ENCODE data around the gene RER1.

The RER1 gene

DNA sequence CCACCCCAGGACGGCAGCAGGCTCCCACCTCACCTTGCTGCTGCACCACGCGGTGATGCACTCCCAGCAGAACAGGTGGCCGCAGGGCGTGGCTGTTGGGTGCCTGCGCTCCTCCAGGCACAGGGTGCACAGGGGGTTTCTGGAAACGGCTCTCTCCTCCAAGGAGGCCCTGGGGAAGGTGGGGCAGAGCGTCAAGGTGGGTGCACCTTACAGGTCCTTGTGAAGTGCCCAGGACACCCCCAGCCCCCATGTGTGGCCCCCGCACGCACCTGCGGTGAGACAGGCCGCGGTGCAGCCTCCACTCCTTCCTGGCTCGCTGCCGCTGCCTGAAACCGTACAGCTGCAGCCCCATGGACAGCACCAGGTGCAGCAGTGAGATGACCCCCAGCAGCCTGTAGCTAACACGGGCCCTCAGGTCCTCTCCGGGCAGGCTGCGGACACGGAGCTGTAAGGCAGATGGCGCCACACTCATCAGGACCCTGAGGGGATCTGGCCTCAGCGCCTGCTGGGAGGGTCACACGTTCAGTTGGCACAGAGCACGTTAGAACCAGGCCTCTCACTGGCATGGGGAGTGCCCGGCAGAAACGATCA is 14.9 kb downstream of the RER1 start:
- no peak for DNase-seq (ENCODE audit: low read depth in 2 of 2, low spot score in 1 of 2)

GRCh38 chr1:2407166-2407990 is 15.7 kb downstream of the RER1 start:
- no peak for DNase-seq (ENCODE audit: low read depth in 2 of 2, low spot score in 1 of 2)

GRCh38 chr1:2407991-2408275 is 16.3 kb downstream of the RER1 start:
- no peak for DNase-seq (ENCODE audit: low read depth in 2 of 2, low spot score in 1 of 2)

DNA sequence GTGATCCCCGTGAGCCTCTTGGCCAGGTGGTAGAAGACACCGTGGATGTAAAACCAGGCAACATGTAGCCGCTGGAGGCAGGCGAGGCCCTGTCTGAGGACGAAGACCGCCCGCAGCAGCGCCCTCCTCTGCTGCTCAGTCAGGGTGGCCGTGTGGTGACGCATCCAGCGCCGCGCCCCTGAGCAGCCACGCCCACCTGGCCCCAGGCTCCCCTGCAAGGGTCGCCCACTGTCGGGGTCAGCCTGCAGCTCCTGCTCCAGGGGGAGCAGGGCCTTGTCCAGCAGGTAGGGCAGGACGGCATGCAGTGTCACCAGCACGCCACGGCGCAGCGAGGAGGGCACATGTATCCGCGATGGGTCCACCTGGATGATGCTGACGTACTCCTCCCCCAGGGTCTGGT is 16.8 kb downstream of the RER1 start:
- DNase-seq (ENCODE audit: low read depth in 2 of 2, low spot score in 1 of 2) = no peak

GRCh38 chr1:2408859-2409276 is 17.2 kb downstream of the RER1 start:
- no peak for DNase-seq (ENCODE audit: low read depth in 2 of 2, low spot score in 1 of 2)

- no peak for DNase-seq (ENCODE audit: low read depth in 2 of 2, low spot score in 1 of 2)
These were observed 18.1 kb downstream of the RER1 start for GRCh38 chr1:2409745-2410144.

GRCh38 chr1:2411801-2412394 is 20.3 kb downstream of the RER1 start:
- no peak for DNase-seq (ENCODE audit: low read depth in 2 of 2, low spot score in 1 of 2)

DNA sequence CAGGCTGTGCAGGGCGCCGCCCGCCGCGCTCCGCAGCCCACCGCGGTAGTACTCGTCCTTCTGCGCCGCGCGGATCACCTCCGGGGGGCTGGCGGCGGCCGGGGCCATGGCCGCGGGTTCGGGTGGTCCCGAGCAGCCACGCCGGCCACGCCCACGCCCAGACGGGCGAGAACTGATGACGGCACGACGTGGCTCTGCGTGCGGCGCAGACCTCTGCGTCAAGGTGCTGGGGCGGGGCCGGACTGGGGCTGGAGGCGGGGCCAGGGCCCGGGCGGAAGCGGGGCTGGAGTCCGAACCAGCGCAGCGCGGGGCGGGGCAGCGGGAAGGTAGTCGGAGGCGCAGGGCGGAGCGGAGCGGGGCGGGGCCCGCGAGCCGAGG is 20.7 kb downstream of the RER1 start, which contains the start of gene PEX10:
PEX10 (minus strand) TSS at position 170 of the 378 bp plus-strand sequence; CDS start at position 108, 62 bp downstream.
- DNase-seq (ENCODE audit: low read depth in 2 of 2, low spot score in 1 of 2) = peak; percentile 96 to 99

DNA sequence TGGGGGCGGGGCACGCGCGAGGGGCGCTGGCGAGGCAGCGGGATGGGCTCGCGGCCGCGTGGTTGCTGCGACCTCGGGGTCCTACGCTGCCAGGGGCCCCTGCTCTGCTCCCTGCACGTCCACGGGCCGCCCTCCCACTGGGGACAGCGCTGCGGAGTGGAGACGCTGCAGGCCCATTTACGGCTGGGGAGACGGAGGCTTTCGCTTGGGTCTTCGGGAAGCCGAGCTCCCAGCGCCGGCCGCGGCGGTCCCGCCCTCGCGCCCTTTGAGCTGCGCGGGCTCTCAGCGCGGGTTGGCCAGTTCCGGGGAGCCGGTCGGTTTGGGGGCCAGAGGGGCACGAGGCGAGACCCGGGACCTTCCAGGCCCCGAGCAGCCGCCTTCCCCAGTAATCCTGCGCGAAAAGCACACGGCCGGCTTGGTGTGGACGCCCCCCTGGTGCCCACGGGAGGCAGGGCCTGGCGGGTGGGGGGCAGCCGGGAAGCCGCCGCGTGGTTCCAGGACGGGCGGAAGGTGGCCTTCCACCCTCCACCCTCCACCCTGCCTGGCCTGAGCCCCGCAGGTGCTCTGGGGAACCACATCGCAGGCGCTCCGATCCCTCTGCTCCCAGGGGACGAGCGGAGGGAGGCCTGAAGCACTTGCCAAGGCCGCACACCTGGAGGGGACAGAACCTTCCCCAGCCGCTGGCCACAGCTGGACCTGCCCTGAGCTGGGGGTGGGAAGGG is 21.3 kb downstream of the RER1 start:
- DNase-seq (ENCODE audit: low read depth in 2 of 2, low spot score in 1 of 2) = no peak

- no peak for DNase-seq (ENCODE audit: low read depth in 2 of 2, low spot score in 1 of 2)
These were observed 22.1 kb downstream of the RER1 start for GRCh38 chr1:2413495-2414296.

DNA sequence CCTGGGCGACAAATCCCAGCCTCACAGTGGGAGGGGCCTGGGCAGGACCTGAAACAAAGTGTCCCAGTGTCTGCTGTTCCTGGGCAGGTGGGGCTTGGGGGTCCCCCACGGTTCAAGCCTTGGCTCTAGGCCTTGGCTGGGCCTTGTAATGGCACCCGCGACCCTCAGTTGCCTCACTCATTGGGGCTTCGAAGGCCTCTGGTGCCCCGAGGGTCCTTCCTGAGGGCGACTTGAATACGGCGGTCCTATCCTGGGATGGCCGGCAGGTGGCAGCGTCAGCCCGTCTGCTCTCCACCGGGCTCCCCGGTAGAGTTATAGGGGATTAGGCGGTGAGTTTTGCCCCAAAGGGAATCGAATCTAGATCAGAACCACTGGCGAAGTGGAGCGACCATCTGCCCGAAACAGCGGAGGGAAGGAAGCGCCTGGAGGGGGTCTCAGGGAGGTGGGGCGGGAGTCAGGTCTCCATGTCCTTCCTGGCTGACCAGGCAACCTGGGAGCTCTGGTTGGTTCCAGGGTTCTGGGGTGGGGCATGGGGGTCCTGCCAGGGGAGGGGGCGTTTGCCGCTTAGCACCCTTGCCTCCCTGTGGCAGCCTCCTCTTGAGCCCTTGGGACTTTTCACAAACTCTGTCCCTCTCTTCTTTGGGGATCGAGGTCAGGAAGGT is 22.8 kb downstream of the RER1 start:
- peak; percentile 61 to 68 for DNase-seq (ENCODE audit: low read depth in 2 of 2, low spot score in 1 of 2)

DNA sequence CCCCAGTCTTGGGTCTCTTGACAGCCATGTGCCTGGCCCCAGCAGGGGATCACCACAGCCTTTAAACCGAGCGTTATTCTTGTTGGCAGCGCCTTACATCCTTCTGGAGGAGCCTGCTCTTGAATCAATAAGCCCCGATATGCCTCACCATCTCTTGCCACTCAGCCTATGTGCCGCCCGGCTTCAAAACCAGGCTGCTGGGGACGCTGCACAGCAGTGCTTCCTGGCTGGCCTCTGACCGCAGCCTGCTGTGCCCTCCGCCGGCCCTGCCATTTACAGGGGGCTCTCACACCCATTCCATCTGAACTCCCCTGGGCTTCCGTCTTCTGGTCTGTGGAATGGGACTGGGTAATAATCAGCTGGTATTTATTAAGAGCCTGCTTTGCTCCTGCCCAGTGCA is 23.7 kb downstream of the RER1 start:
- no peak for DNase-seq (ENCODE audit: low read depth in 2 of 2, low spot score in 1 of 2)

DNA sequence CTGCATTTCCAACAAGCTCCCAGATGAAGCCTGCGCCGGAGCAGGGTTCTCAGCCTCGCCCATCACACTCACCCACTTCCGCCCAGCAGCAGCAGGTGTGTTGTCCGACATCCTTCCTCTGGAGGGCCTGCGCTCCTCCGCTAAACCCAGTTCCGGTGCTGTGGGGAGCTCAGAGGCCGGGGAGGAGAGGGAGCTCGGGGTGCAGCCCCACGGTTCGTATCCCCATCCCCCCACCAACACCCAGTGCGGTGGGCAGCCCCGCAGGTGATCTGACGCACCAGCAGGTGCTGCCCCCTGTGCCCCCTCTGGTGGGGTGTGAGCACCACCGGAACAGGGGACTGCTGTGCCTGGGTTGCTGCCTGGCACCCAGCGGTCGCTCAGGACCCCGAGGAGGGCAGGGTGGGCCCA is 24.2 kb downstream of the RER1 start:
- peak in 1 of 2 donors; percentile 23 for DNase-seq (ENCODE audit: low read depth in 2 of 2, low spot score in 1 of 2)

- DNase-seq (ENCODE audit: low read depth in 2 of 2, low spot score in 1 of 2) = no peak
These were observed 24.8 kb downstream of the RER1 start for GRCh38 chr1:2416403-2416802.

DNA sequence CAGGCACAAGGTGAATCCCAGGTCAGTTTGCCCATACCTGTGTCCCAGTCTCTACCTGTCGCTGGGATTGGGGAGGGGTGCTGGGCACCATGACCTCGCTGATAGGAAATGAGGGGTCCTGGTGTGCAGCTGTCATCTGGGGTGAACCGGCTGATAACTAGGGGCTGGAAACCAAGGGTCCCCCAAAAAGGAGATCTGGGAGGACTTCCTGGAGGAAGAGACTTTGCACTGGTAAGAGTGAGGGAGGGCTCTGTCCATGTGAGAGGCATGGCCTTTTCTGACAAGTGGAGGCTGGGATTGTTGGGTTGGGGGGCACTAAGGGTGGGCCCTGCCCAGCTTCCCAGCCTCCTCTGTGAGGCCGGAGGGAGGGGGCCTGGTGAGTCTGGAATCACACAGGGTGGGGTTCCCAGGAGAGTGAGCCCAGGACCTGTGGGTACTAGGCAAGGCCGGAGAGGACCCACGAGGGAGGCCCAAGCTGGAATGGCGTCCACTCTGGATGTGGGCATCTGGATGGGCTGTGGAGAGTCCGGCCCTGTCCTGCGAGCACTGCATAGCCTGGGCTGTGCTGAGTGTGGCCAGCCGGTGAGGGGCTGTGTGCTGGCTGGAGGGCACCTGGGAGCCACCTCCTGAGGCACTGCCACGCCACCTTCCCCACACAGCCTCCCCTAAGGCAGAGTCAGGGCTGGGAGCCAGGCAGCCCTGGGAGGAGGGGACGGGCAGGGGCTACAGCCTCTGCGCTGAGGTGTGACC is 25.6 kb downstream of the RER1 start:
- DNase-seq (ENCODE audit: low read depth in 2 of 2, low spot score in 1 of 2) = no peak

GRCh38 chr1:2417833-2418225 is 26.2 kb downstream of the RER1 start:
- no peak for DNase-seq (ENCODE audit: low read depth in 2 of 2, low spot score in 1 of 2)

DNA sequence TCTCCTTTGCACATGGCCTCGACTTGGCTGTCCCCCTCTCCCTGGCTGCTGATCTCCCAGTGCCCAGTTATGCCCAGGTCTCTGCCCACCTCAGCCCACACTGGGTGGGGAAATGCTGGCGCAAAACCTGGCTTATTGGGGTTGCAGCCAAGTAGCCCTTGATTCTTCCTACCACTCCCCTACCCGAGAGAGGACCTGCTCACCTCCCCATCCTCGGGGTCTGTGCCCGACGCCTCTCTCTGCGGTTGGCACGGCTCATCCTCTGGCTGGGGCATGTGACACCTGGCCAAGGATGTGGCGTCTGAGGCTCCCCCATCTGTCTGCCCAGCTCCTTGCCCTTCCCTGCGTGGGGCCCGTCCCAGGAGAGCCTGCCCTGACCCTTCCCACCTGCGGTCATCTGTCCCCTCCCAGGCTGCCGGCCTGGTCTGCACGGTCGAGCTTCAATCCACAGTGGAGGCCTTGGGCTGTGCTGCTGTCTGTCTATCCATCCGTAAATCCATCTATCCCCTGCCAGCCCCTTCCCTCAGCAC is 27.2 kb downstream of the RER1 start:
- DNase-seq (ENCODE audit: low read depth in 2 of 2, low spot score in 1 of 2) = no peak

- DNase-seq (ENCODE audit: low read depth in 2 of 2, low spot score in 1 of 2) = no peak
These were observed 27.8 kb downstream of the RER1 start for GRCh38 chr1:2419416-2419815.

GRCh38 chr1:2422523-2422922 is 30.9 kb downstream of the RER1 start:
- DNase-seq (ENCODE audit: low read depth in 2 of 2, low spot score in 1 of 2) = no peak

- DNase-seq (ENCODE audit: low read depth in 2 of 2, low spot score in 1 of 2) = no peak
These were observed 34.3 kb downstream of the RER1 start for GRCh38 chr1:2425892-2426291.
